GM10847 (cell line): Measurements from ENCODE around the gene ZNF92.

Source experiments
- POLR2A ChIP-seq: IDR thresholded peaks from 2 replicates; pipeline ENCODE4 v1.6.1; 2011; ENCODE audit not compliant: insufficient read length; ENCODE audit errors: extremely low read depth

Gene ZNF92

GRCh38 chr7:65411249-65411648 lies 37.6 kb downstream of the ZNF92 start:
- TF ChIP-seq POLR2A: no peak

GRCh38 chr7:65422670-65423069 lies 49.0 kb downstream of the ZNF92 start:
- TF ChIP-seq POLR2A: no peak

- TF ChIP-seq POLR2A: no peak
These were observed 56.1 kb downstream of the ZNF92 start for GRCh38 chr7:65429642-65430343.

- TF ChIP-seq POLR2A: no peak
These were observed 56.9 kb downstream of the ZNF92 start for GRCh38 chr7:65430344-65431186.

GRCh38 chr7:65434307-65434706 lies 60.7 kb downstream of the ZNF92 start:
- TF ChIP-seq POLR2A: no peak

GRCh38 chr7:65436163-65436562 lies 62.5 kb downstream of the ZNF92 start:
- no peak for TF ChIP-seq POLR2A

GRCh38 chr7:65438598-65438997 lies 64.9 kb downstream of the ZNF92 start:
- no peak for TF ChIP-seq POLR2A

GRCh38 chr7:65441010-65441409 lies 67.4 kb downstream of the ZNF92 start:
- no peak for TF ChIP-seq POLR2A

GRCh38 chr7:65444205-65444842 lies 70.7 kb downstream of the ZNF92 start:
- no peak for TF ChIP-seq POLR2A

GRCh38 chr7:65444899-65445823 lies 71.5 kb downstream of the ZNF92 start:
- TF ChIP-seq POLR2A: no peak

GRCh38 chr7:65448816-65449504 lies 75.3 kb downstream of the ZNF92 start:
- TF ChIP-seq POLR2A: no peak

- TF ChIP-seq POLR2A: no peak
These were observed 75.8 kb downstream of the ZNF92 start for GRCh38 chr7:65449505-65449852.
